GF-D8 (cell line): Measurements from ENCODE around the gene UBE2Q1.

Experiments
- DNase-seq: peaks from one replicate; lab custom pipeline; 2025; lab: John Stamatoyannopoulos, UW

Gene UBE2Q1

GRCh38 chr1:154502744-154503115, 55.7 kb downstream of the UBE2Q1 start:
- DNase-seq = no peak

GRCh38 chr1:154502066-154502743, 56.3 kb downstream of the UBE2Q1 start, which contains the start of the genes SHE and TDRD10:
TSS of gene SHE (minus strand) at chr1:154502412. CDS start at chr1:154502026, 386 bp downstream.
TSS of gene TDRD10 (plus strand) at chr1:154502219. CDS start at chr1:154506904, 4,685 bp downstream.
- no peak for DNase-seq

- DNase-seq = no peak
Measured at GRCh38 chr1:154501423-154502065, 56.9 kb downstream of the UBE2Q1 start.

- DNase-seq = no peak
Measured at GRCh38 chr1:154500533-154500932, 57.9 kb downstream of the UBE2Q1 start.

- DNase-seq = no peak
Measured at GRCh38 chr1:154499446-154499845, 59.0 kb downstream of the UBE2Q1 start.
